HG03139 (cell line): ENCODE measurements around the gene IMMP2L.
A peak's percentile ranks its signal among the peaks of the same experiment; 100 is the strongest.

Source experiments
- ATAC-seq: cut with Tn5 transposase; IDR thresholded peaks from one replicate; pipeline ENCODE4 v1.9.1; 2021; ENCODE audit not compliant: unreplicated experiment

Gene IMMP2L

GRCh38 chr7:111053035-111053434 is 509.3 kb downstream of the IMMP2L start:
- ATAC-seq, result no peak

- ATAC-seq, result no peak
These were observed 510.5 kb downstream of the IMMP2L start for GRCh38 chr7:111051832-111052231.

DNA sequence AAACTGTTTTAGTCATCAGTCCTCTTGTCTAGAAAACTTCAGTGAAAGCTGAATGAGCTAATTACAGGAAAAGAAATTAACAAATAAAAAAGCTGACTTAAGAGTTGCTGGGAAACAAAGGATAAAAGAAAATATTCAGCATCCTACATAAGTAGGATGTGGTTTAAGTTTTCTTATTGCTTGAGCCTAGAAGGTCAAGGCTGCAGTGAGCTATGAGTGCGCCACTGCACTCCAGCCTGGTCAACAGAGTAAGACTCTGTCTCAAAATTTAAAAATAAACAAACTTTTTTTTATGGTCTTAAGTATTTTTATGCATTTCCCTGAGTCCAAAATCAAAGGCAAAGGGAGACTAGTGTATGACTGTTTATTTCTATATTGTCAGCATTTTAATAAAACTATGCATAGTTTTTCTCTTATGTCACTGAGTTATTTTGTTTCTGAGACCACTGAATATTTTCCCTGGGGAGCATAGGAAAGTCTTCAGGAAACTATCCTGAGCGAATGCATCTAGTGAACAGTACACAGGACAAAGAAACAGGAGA is 511.3 kb downstream of the IMMP2L start:
- no peak for ATAC-seq

DNA sequence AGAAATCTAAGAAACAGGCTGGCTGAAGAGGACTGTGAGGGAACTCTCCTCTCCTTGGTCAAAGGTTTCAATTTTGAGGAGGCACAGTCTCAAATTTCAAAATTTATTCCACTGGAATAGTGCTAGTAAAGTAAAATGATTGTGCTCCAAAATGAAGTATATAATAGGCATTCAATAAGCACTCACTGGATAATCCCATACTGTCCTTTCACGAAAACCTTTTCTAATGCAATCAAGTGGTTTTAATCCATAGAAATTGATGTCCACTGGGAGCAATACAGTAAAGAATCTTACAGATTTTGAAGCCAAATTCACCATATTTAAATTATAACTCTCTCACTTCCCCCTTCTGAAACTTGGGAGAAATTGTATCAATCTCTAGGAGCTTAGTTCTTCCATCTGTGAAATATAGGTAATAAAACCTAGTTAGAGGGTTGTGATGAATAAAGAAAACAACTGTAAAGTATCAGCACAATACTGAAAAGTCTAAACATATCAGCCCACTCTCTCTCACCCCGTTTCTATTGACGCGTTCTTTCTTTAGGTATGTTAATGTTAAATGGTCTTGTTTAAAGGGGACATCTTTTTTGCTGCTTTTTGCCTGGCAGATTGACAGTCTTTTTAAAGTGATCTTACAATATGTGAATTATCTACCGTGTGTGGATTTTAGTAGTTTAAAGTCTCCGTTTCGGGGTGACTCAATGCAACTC is 512.2 kb downstream of the IMMP2L start:
- ATAC-seq, result no peak

DNA sequence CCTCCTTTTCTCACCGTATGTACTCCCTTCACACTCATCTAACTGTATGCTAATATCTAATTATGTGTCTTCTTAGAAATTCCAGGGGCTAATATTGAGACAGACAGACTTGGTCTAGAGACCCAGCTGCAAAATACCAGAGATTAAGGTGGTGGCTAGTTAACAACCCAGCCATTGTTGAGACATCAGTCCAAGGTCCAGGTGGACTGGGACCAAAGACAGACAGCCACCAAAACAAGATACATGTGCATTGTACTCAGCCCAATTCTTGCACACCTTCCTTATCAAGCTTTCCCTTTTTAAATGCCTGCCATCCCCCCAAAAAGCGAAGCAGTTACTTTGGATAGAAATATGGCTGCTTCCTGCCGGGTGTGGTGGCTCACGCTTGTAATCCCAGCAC is 514.7 kb downstream of the IMMP2L start:
- no peak for ATAC-seq

DNA sequence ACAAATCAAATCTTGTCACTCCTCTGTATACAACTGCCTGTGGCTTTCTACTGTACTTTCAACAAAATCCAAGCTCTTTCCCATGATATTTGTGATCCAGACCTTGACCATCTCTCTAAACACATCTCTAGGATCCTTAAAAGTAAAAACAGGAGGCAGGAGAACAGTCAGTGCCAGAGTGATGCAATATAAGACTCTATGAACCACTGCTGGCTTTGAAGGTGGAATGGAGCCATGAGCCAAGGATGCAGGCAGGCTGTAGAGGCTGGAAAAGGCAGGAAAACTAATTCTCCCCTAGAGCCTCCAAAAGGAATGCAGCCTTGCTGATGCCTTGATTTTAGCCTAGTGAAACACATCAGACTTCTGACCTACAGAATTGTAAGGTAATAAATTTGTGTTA is 516.8 kb downstream of the IMMP2L start:
- no peak for ATAC-seq

- peak; percentile 92 for ATAC-seq
These were observed 518.7 kb downstream of the IMMP2L start for GRCh38 chr7:111043561-111043960.

DNA sequence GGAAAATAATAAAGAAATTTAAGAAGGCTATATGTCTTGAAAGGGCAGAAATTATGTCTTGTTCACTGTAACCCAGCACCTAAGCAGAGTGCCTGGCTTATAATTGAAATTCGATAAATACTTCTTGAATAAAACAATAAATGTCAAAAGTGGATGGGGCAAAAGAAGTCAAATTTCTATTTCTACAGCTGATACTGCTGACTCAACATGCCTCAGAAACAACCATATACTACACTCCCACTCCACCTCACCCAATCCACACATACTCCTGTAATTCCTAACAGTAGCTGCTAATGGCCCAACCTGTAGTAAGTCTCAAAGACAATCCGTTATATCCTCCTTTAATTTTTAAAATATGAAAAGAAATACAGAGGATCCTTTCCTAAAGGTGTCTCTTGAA is 519.5 kb downstream of the IMMP2L start:
- ATAC-seq, result no peak

- no peak for ATAC-seq
These were observed 520.7 kb downstream of the IMMP2L start for GRCh38 chr7:111041577-111041976.

- no peak for ATAC-seq
These were observed 524.1 kb downstream of the IMMP2L start for GRCh38 chr7:111038185-111038584.

DNA sequence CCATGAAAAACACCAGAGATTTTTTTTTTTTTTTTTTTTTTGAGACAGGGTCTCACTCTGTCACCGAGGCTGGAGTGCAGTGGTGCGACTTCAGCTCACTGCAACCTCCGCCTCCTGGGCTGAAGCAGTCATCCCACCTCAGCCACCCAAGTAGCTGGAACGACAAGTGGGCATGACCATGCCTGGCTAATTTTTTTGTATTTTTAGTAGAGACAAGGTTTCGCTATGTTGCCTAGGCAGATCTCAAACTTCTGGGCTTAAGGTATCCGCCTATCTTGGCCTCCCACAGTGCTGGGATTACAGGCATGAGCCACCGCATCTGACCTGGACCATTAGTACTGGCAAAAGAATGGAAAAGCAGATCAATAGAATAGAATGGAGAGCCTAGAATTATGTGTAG is 530.4 kb downstream of the IMMP2L start:
- no peak for ATAC-seq

GRCh38 chr7:111030336-111030735 is 532.0 kb downstream of the IMMP2L start:
- no peak for ATAC-seq

DNA sequence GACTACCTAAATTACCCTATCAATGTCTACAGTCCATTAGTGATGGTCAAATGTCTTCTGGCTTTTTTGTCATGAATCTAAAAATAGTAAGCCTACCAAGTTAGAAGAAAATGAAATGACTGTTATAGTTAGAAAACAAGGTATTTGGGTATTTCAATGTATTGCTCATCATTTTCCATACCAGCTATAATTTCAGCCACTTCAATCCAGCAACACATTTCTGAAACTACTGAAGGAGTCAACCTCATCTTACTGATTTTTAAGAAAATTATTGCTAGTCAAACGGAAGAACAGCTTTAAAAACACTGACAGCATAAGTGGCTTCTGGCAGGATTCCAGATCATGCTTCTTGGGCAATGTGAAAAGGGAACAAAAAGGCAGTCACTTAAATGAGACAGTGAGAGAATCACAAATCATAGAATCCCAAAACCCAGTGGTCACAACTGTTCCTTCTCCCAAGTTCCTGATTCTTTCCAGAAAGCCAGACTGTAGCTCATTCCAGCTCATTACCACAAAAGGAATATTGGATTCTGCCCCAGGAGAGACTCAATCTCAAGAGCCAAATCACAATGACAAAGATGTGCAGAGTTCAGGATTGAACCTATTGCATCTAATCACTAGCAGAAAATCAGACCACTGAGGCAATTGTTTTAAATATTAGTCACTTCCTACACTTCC is 532.6 kb downstream of the IMMP2L start:
- ATAC-seq, result peak; percentile 49

- peak; percentile 11 for ATAC-seq
These were observed 533.1 kb downstream of the IMMP2L start for GRCh38 chr7:111029141-111029572.

DNA sequence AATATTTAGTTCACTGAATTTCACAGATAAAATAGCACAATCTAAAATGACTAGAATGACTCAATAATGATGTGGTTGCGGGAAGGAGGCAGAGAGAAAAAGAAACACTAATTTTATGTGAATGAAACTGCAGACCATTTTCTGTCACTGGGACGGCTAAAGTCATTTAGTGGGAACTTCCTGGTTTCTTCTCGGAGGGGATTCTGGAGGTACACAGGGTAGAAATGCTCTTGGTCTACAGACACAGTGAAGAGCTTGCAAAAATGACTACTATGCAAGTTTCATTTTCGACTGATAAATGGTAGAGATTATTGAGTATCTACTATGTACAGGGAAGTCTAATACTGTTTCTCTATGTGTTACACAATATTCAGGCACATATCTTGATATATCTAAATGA is 534.9 kb downstream of the IMMP2L start:
- no peak for ATAC-seq

- ATAC-seq, result no peak
These were observed 535.5 kb downstream of the IMMP2L start for GRCh38 chr7:111026806-111027205.

GRCh38 chr7:111026343-111026742 is 535.9 kb downstream of the IMMP2L start:
- no peak for ATAC-seq

DNA sequence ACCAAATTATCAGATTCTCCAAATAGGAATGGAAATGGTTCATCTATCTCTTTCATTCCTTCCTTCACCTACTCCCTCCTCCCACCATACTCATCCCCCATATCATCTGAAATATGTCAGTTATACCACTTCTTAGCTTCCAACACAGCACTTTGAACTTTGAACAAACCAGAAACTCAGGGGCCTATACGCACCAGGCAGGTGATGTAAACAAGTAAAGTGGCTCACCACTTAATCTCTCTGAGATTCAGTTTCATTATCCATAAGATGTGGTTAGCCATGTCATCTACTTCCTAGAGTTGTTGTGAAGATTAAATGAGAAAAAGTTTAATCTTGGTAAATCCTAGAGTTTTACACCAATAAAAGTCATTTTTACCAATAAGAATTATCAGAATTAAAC is 537.3 kb downstream of the IMMP2L start:
- ATAC-seq, result peak; percentile 49

DNA sequence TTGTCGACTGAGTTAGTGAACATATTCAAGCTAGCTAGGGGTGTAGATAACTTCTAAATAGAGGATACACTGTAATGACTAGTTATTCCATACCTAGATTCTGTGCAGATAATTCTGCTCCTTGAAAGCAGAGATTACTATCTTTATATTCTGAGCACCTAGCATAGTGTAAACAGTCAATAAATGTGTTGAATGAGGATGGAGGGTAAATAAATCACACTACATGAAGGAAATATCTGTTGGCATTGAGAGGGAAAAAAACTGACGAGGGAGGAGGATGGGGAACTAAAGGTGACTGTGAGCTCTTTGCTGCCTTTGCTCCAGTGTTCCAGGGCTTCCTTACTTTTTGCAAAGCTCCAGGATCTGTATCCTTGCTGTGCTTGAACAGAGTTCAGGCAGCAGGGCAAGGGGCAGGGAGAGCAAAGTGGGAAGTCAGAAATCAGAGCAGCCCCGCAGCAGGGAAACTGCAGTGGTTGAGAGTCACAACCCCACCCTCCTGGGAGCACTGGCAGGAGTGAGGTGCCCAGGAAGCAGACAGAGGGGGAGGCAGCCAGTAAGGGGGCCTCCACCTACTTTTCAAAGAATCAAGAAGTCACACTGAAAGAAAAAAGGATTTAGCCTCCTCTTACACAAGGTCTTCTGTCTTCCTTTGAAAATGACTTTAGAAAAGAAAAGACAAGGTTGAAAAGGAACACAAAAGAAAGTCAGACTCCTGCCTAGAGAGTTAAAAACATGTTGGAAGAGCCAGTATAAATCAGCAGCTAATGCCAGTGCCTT is 543.1 kb downstream of the IMMP2L start:
- no peak for ATAC-seq

GRCh38 chr7:111018447-111018846 is 543.8 kb downstream of the IMMP2L start:
- ATAC-seq, result no peak

DNA sequence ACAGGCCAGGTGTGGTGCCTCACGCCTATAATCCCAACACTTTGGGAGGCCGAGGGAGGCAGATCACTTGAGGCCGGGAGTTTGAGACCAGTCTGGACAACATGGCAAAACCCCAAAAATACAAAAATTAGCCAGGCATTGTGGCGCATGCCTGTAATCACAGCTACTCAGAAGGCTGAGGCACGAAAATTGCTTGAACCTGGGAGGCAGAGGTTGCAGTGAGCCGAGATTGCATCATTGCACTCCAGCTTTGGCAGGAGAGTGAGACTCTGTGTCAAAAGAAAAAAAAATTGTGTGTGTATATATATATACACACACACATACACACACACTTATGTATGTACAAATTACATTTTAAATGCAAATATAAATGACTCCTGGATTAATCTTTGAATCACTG is 548.2 kb downstream of the IMMP2L start:
- no peak for ATAC-seq
